ENCODE measurements around the gene CAPRIN2.

CAPRIN2 gene

GRCh38 chr12:30754383-30754749 is 385 bp downstream of the CAPRIN2 start:
- TF ChIP-seq Cebpa-rat (IDR thresholded peaks at IDR 0.05), result no peak
- Histone ChIP-seq H3K9ac (peak overlapping the region; percentile 71 to 87 (median 82)), H3K4me3 (peak overlapping the region; percentile 74 to 89 (median 80)), H3K4me1 (peaks cover 15 to 28% (median 21%) of the 10 kb centered on the region in 10 experiments), H3K4me2 (peak overlapping the region; percentile 86 to 96 (median 90)), H4K20me1 (no peaks in the 10 kb centered on the region), H3K27ac (peak overlapping the region; percentile 33 to 82 (median 73); a peak in 21 of 22 replicates), H3K36me3 (no peaks in the 10 kb centered on the region), H3K9me3 (replicated peaks in 1 of 11) (no peaks in the 10 kb centered on the region), H3K27me3 (no peaks in the 10 kb centered on the region)

- H3K9ac ChIP-seq, result peak overlapping the region; percentile 71 to 87 (median 82)
Measured at GRCh38 chr12:30753751-30754382, 884 bp downstream of the CAPRIN2 start.

GRCh38 chr12:30753233-30753632 is 1.5 kb downstream of the CAPRIN2 start:
- Histone ChIP-seq H3K9me3 (replicated peaks in 1 of 11) (no peaks in the 10 kb centered on the region), H3K9ac (peak overlapping the region in 3 of 11 experiments; percentile 83 to 87 (median 84); a peak in 4 of 22 replicates), H3K27me3 (no peaks in the 10 kb centered on the region), H3K4me1 (peaks cover 18 to 28% (median 21%) of the 10 kb centered on the region in 10 experiments), H4K20me1 (no peaks in the 10 kb centered on the region), H3K27ac (no peak overlapping the region), H3K36me3 (no peaks in the 10 kb centered on the region; a peak in 1 of 22 replicates), H3K4me2 (peak overlapping the region; percentile 86 to 96 (median 90)), H3K4me3 (peak overlapping the region in 9 of 10 experiments; percentile 74 to 89 (median 81); a peak in 15 of 20 replicates)
- no peak for TF ChIP-seq Cebpa-rat (IDR thresholded peaks at IDR 0.05)

More at GRCh38 chr12:30753751-30754382, 884 bp downstream of the CAPRIN2 start:
- Histone ChIP-seq H3K9me3 (replicated peaks in 1 of 11) (no peaks in the 10 kb centered on the region), H3K27me3 (no peaks in the 10 kb centered on the region), H4K20me1 (no peaks in the 10 kb centered on the region), H3K4me1 (peaks cover 15 to 28% (median 21%) of the 10 kb centered on the region in 10 experiments), H3K36me3 (no peaks in the 10 kb centered on the region; a peak in 1 of 22 replicates), H3K4me2 (peak overlapping the region; percentile 86 to 96 (median 90)), H3K4me3 (peak overlapping the region; percentile 74 to 89 (median 80)), H3K27ac (peak overlapping the region; percentile 33 to 82 (median 73); a peak in 21 of 22 replicates)
- TF ChIP-seq Cebpa-rat (IDR thresholded peaks at IDR 0.05), result no peak

- H4K20me1 ChIP-seq, result no peaks in the 10 kb centered on the region
- peaks cover 1 to 9% (median 4%) of the 10 kb centered on the region in 11 experiments; a peak in 14 of 22 replicates for H3K36me3 ChIP-seq
- H3K9me3 ChIP-seq (replicated peaks in 1 of 11), result peaks cover 0 to 7% (median 5%) of the 10 kb centered on the region in 11 experiments; a peak in 18 of 22 replicates
- H3K27ac ChIP-seq, result no peak overlapping the region
- no peaks in the 10 kb centered on the region for H3K27me3 ChIP-seq
- no peak overlapping the region for H3K4me3 ChIP-seq
- H3K4me1 ChIP-seq, result peaks cover 18 to 33% (median 23%) of the 10 kb centered on the region in 10 experiments
- TF ChIP-seq Cebpa-rat (IDR thresholded peaks at IDR 0.05), result no peak
- H3K9ac ChIP-seq, result no peak overlapping the region
- peak overlapping the region in 4 of 11 experiments; percentile 87 to 96 (median 92); a peak in 3 of 22 replicates for H3K4me2 ChIP-seq
Measured at GRCh38 chr12:30752255-30752654, 2.5 kb downstream of the CAPRIN2 start.

GRCh38 chr12:30748147-30748546 is 6.6 kb downstream of the CAPRIN2 start:
- Histone ChIP-seq H4K20me1 (no peaks in the 10 kb centered on the region), H3K4me3 (no peak overlapping the region), H3K36me3 (peaks cover 8 to 21% (median 17%) of the 10 kb centered on the region in 11 experiments; a peak in 18 of 22 replicates), H3K4me2 (peak overlapping the region in 2 of 11 experiments; percentile 3 to 8; a peak in 2 of 22 replicates), H3K9ac (no peak overlapping the region), H3K4me1 (peaks cover 6 to 19% (median 10%) of the 10 kb centered on the region in 10 experiments), H3K9me3 (replicated peaks in 1 of 11) (peaks cover 0 to 18% (median 12%) of the 10 kb centered on the region in 11 experiments; a peak in 19 of 22 replicates), H3K27me3 (no peaks in the 10 kb centered on the region), H3K27ac (no peak overlapping the region)
- TF ChIP-seq Cebpa-rat (IDR thresholded peaks at IDR 0.05), result no peak

- H3K4me3 ChIP-seq, result no peak overlapping the region
- no peaks in the 10 kb centered on the region for H4K20me1 ChIP-seq
- no peak for TF ChIP-seq Cebpa-rat (IDR thresholded peaks at IDR 0.05)
- no peak overlapping the region for H3K27ac ChIP-seq
- H3K27me3 ChIP-seq, result no peaks in the 10 kb centered on the region
- H3K9me3 ChIP-seq (replicated peaks in 1 of 11), result peaks cover 0 to 18% (median 12%) of the 10 kb centered on the region in 11 experiments; a peak in 19 of 22 replicates
- H3K4me2 ChIP-seq, result no peak overlapping the region
- H3K4me1 ChIP-seq, result peaks cover 0 to 12% (median 0%) of the 10 kb centered on the region in 10 experiments; a peak in 5 of 20 replicates
- H3K9ac ChIP-seq, result no peak overlapping the region
- H3K36me3 ChIP-seq, result peaks cover 8 to 21% (median 17%) of the 10 kb centered on the region in 11 experiments; a peak in 18 of 22 replicates
Measured at GRCh38 chr12:30746190-30746589, 8.6 kb downstream of the CAPRIN2 start.

GRCh38 chr12:30744321-30744720 is 10.4 kb downstream of the CAPRIN2 start:
- no peak overlapping the region for H3K27ac ChIP-seq
- H3K4me1 ChIP-seq, result peaks cover 0 to 12% (median 0%) of the 10 kb centered on the region in 10 experiments; a peak in 5 of 20 replicates
- H3K9me3 ChIP-seq (replicated peaks in 1 of 11), result peaks cover under 1 to 18% (median 13%) of the 10 kb centered on the region in 11 experiments; a peak in 20 of 22 replicates
- no peak overlapping the region for H3K9ac ChIP-seq
- no peak overlapping the region for H3K4me2 ChIP-seq
- TF ChIP-seq Cebpa-rat (IDR thresholded peaks at IDR 0.05), result no peak
- H3K27me3 ChIP-seq, result no peaks in the 10 kb centered on the region
- H3K4me3 ChIP-seq, result no peak overlapping the region
- peaks cover 14 to 29% (median 23%) of the 10 kb centered on the region in 11 experiments for H3K36me3 ChIP-seq
- H4K20me1 ChIP-seq, result no peaks in the 10 kb centered on the region

- H3K27ac ChIP-seq, result no peak overlapping the region
- no peaks in the 10 kb centered on the region for H3K4me1 ChIP-seq
- no peak for TF ChIP-seq Cebpa-rat (IDR thresholded peaks at IDR 0.05)
- H3K36me3 ChIP-seq, result peaks cover 11 to 43% (median 28%) of the 10 kb centered on the region in 11 experiments; a peak in 18 of 22 replicates
- no peaks in the 10 kb centered on the region for H4K20me1 ChIP-seq
- H3K4me3 ChIP-seq, result no peak overlapping the region
- H3K27me3 ChIP-seq, result no peaks in the 10 kb centered on the region
- peaks cover 0 to 9% (median 0%) of the 10 kb centered on the region in 11 experiments; a peak in 4 of 22 replicates for H3K9me3 ChIP-seq (replicated peaks in 1 of 11)
- H3K9ac ChIP-seq, result no peak overlapping the region
- no peak overlapping the region for H3K4me2 ChIP-seq
Measured at GRCh38 chr12:30740274-30740673, 14.5 kb downstream of the CAPRIN2 start.

- Histone ChIP-seq H3K4me1 (no peaks in the 10 kb centered on the region), H3K4me2 (no peak overlapping the region), H3K27me3 (no peaks in the 10 kb centered on the region), H4K20me1 (no peaks in the 10 kb centered on the region), H3K36me3 (peaks cover 11 to 54% (median 37%) of the 10 kb centered on the region in 11 experiments; a peak in 18 of 22 replicates), H3K4me3 (no peak overlapping the region), H3K9me3 (replicated peaks in 1 of 11) (peaks cover 0 to 9% (median 0%) of the 10 kb centered on the region in 11 experiments; a peak in 4 of 22 replicates), H3K9ac (no peak overlapping the region), H3K27ac (no peak overlapping the region)
- TF ChIP-seq Cebpa-rat (IDR thresholded peaks at IDR 0.05), result no peak
Measured at GRCh38 chr12:30739020-30739419, 15.7 kb downstream of the CAPRIN2 start.

Measured in BLaER1 treated with 17β-estradiol and CSF1 and Interleukin-3, amounts not matched to agents 10 nM and 100 nM (cell line).